DND-41 (cell line): Measurements from ENCODE around the gene CD200.
"Not testable (repeated sequence)": the region's sequence is repeated elsewhere in the genome, so short reads cannot be mapped to it uniquely, and the experiment has no call there.

Source experiments
- ATAC-seq: fragments of 200-7000 bp; cut with Tn5 transposase; 3 replicates; pipeline ENCODE4 v1.9.1; 2021; ENCODE audit warnings: low read depth; ENCODE audit not compliant: insufficient read depth
- DNase-seq: peaks from one replicate; pipeline ENCODE4 v3.0.0-alpha.2; 2020
- H2AFZ ChIP-seq: 2 replicates; pipeline ENCODE4 v1.6.0; 2012; ENCODE audit warnings: low read depth, low read length
- H3K27ac ChIP-seq: 2 replicates; pipeline ENCODE4 v1.5.1; 2012; ENCODE audit warnings: low read length, inconsistent platforms
- H3K27me3 ChIP-seq: fragments of 200-600 bp; sonication (generic); 2 replicates; pipeline ENCODE4 v1.6.0; 2012; ENCODE audit warnings: low read length, mild to moderate bottlenecking, inconsistent platforms; ENCODE audit not compliant: insufficient read depth, poor library complexity
- H3K36me3 ChIP-seq: 2 replicates; pipeline ENCODE4 v1.5.1; 2012; ENCODE audit warnings: low read length, inconsistent platforms; ENCODE audit not compliant: insufficient read depth
- H3K4me1 ChIP-seq: 2 replicates; pipeline ENCODE4 v1.5.1; 2012; ENCODE audit warnings: mild to moderate bottlenecking, low read length; ENCODE audit not compliant: insufficient read depth
- H3K4me2 ChIP-seq: 2 replicates; pipeline ENCODE4 v1.6.0; 2012; ENCODE audit warnings: mild to moderate bottlenecking, moderate library complexity, low read length, inconsistent platforms; ENCODE audit not compliant: insufficient read depth
- H3K4me3 ChIP-seq, 2 experiments: fragments of 200-600 bp in 1 of 2; shearing (Covaris generic) in 1 of 2; 2 replicates each; pipeline ENCODE4 v1.5.1; 2012 to 2016; ENCODE audit warnings: inconsistent platforms in 2 of 2, low read length in 2 of 2, mild to moderate bottlenecking in 2 of 2, low read depth in 1 of 2, moderate library complexity in 1 of 2
- H3K79me2 ChIP-seq: 2 replicates; pipeline ENCODE4 v1.6.0; 2012; ENCODE audit warnings: low read length, inconsistent platforms; ENCODE audit not compliant: insufficient read depth
- H3K9ac ChIP-seq: 2 replicates; pipeline ENCODE4 v1.6.0; 2012; ENCODE audit warnings: low read depth, mild to moderate bottlenecking, inconsistent platforms, low read length, moderate library complexity
- H3K9me3 ChIP-seq: 2 replicates; pipeline ENCODE4 v1.5.1; 2012; ENCODE audit warnings: low read length, moderate library complexity, mild to moderate bottlenecking, inconsistent platforms; ENCODE audit not compliant: insufficient read depth, severe bottlenecking
- H4K20me1 ChIP-seq: 2 replicates; pipeline ENCODE4 v1.6.0; 2012; ENCODE audit warnings: low read length; ENCODE audit not compliant: insufficient read depth
- CTCF ChIP-seq: IDR thresholded peaks from 2 replicates; pipeline ENCODE4 v1.5.1; 2012; ENCODE audit warnings: borderline replicate concordance, low read length, moderate library complexity, mild to moderate bottlenecking; ENCODE audit not compliant: poor library complexity, severe bottlenecking; ENCODE audit errors: extremely low read depth
- EZH2 ChIP-seq: IDR thresholded peaks from 3 replicates; pipeline ENCODE4 v1.6.1; 2012; ENCODE audit warnings: borderline replicate concordance, low read depth, mild to moderate bottlenecking, moderate library complexity, low read length, inconsistent platforms; ENCODE audit not compliant: severe bottlenecking

The CD200 gene

DNA sequence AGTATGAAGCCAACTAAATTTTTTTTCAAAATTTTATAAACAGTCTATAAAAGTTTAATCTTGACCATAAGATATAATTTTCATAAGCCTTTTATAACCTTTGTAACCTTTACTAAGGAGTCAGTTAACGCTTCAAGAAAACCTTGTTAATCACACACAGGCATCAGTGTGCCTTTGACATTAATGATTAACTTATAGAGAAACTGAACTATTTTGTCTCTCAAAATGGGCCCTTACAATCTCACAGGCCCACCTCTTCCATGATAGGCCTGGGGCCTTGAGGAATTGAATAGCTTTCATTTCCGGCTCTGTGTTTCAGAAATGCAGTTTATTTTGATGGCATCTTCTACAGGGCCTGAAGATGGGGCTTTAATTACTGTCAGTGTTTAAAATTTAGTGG is 70.1 kb downstream of the CD200 start:
- Histone ChIP-seq H3K27me3 (no peaks in the 10 kb centered on the region), H3K27ac (no peak overlapping the region), H3K9me3 (no peaks in the 10 kb centered on the region), H2AFZ (no peak overlapping the region), H3K79me2 (no peaks in the 10 kb centered on the region), H3K4me3 (no peak overlapping the region), H3K4me1 (no peaks in the 10 kb centered on the region), H4K20me1 (no peaks in the 10 kb centered on the region), H3K36me3 (no peaks in the 10 kb centered on the region), H3K9ac (no peak overlapping the region), H3K4me2 (no peak overlapping the region)
- ATAC-seq (no peak), DNase-seq (no peak)
- no peak for TF ChIP-seq CTCF
- no peak for TF ChIP-seq EZH2

DNA sequence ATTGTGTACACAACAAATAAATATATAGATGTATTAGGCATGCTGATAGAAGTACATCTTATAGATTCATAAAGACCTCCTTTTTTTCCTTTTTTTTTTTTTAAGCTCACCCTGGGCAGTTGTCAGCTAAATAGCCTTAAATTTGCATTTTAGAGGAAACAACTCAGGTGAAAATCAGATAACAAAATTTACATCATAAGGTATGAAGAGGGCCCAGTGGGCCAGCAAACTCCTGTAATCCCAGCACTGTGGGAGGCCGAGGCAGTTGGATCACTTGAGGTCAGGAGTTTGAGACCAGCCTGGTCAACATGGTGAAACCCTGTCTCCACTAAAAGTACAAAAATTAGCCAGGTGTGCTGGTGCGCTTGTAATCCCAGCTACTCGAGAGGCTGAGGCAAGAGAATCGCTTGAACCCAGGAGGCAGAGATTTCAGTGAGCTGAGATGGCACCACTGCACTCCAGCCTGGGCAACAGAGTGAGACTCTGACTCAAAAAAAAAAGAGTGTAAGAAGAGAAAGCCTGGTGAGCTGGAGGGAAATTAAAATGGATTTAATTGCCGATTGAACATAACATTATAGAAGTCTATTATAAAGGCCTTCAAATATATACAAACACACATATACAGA is 72.1 kb downstream of the CD200 start:
- H3K27ac ChIP-seq, DNase-seq, H3K4me2 ChIP-seq, H3K4me1 ChIP-seq, H4K20me1 ChIP-seq, H3K9me3 ChIP-seq, H3K4me3 ChIP-seq, H2AFZ ChIP-seq, ATAC-seq, H3K36me3 ChIP-seq, H3K79me2 ChIP-seq, H3K27me3 ChIP-seq, H3K9ac ChIP-seq: not testable (repeated sequence)

GRCh38 chr3:112405845-112406244 is 72.9 kb downstream of the CD200 start:
- Histone ChIP-seq H2AFZ (no peak overlapping the region), H3K27ac (no peak overlapping the region), H3K27me3 (no peaks in the 10 kb centered on the region), H3K9me3 (no peaks in the 10 kb centered on the region), H3K4me2 (no peak overlapping the region), H3K9ac (no peak overlapping the region), H3K4me1 (no peaks in the 10 kb centered on the region), H4K20me1 (no peaks in the 10 kb centered on the region), H3K4me3 (no peak overlapping the region), H3K79me2 (no peaks in the 10 kb centered on the region), H3K36me3 (no peaks in the 10 kb centered on the region)
- TF ChIP-seq CTCF (no peak), EZH2 (no peak)
- DNase-seq (no peak), ATAC-seq (no peak)

DNA sequence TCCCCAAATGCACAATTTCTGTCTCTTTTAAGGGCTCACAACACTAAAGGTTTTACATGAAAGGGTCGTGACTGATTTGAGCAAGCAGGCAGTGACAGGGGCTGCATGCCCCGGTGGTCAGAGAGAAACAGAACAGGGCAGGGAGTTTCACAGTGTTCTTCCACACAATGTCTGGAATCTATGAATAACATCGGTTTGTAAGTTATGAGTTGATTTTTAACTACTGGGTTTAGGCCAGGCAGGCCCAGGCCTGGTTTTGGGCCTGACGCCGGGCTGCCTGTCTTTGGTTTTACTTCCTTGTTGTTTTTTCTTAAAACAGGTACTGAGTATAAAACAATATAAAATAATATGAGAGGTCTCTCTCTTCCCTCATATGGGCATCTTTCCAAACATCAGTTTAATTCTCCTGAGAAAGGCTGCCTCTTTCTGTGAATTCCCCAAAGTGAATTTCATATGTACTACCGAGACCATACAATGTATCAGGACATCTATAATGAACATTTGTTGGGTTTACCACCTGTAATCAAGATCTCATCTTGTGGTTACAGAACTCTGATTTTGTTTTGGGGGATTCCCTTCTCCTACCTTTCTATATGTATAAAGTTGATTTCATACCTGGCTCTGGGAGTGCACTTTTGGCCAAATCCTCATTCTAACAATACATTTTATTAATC is 74.4 kb downstream of the CD200 start:
- no peaks in the 10 kb centered on the region for H3K9me3 ChIP-seq
- no peaks in the 10 kb centered on the region for H3K4me1 ChIP-seq
- no peaks in the 10 kb centered on the region for H3K79me2 ChIP-seq
- H2AFZ ChIP-seq: no peak overlapping the region
- no peak overlapping the region for H3K27ac ChIP-seq
- no peak overlapping the region for H3K4me2 ChIP-seq
- H3K27me3 ChIP-seq: no peaks in the 10 kb centered on the region
- no peaks in the 10 kb centered on the region for H3K36me3 ChIP-seq
- H3K9ac ChIP-seq: no peak overlapping the region
- TF ChIP-seq EZH2 (no peak), CTCF (no peak)
- no peaks in the 10 kb centered on the region for H4K20me1 ChIP-seq
- no peak for DNase-seq
- no peak for ATAC-seq
- H3K4me3 ChIP-seq: no peak overlapping the region
